Astrocyte (in vitro differentiated cells and primary cell): Measurements from ENCODE around the gene PPP4R2.

Source experiments
- CTCF ChIP-seq: IDR thresholded peaks from 2 replicates; pipeline ENCODE4 v1.5.1; 2011; ENCODE audit warnings: low read depth, mild to moderate bottlenecking, inconsistent platforms, low read length, moderate library complexity; ENCODE audit not compliant: insufficient read depth
- EZH2 ChIP-seq: IDR thresholded peaks from 2 replicates; pipeline ENCODE4 v1.6.1; 2012; ENCODE audit warnings: mild to moderate bottlenecking, low read length, inconsistent platforms; ENCODE audit not compliant: insufficient read depth

- TF ChIP-seq CTCF (no peak), EZH2 (no peak)
Measured at GRCh38 chr3:72962317-72962716, 34.3 kb upstream of the PPP4R2 start.
